ENCODE results near the gene PLXDC2.
"Not testable (repeated sequence)": the region's sequence is repeated elsewhere in the genome, so short reads cannot be mapped to it uniquely, and the experiment has no call there.

PLXDC2 gene

GRCh38 chr10:20200758-20201157 lies 384.5 kb downstream of the PLXDC2 start:
- no peak for DNase-seq (ENCODE audit: low spot score)

DNA sequence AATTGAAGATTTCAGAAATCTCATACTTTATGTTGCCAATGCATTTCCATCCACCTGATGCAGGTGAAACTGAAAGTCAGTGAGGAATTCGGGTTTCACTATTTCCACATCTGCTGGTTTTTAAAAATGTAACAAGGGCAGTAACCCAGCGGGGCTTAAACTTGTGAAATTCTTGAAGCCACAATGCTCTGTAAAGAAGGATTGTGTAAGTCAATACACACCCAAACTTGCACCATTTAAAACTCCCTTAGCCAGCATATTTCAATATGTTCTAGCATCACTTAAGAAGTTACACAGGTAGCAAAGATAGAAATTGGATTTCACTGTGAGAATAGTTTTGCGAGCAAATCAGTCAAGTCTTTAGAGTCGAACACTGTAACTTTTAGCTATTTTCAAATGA lies 386.1 kb downstream of the PLXDC2 start:
- no peak for DNase-seq (ENCODE audit: low spot score)

- DNase-seq (ENCODE audit: low spot score), result no peak
Observed at GRCh38 chr10:20207653-20208052, 391.4 kb downstream of the PLXDC2 start.

DNA sequence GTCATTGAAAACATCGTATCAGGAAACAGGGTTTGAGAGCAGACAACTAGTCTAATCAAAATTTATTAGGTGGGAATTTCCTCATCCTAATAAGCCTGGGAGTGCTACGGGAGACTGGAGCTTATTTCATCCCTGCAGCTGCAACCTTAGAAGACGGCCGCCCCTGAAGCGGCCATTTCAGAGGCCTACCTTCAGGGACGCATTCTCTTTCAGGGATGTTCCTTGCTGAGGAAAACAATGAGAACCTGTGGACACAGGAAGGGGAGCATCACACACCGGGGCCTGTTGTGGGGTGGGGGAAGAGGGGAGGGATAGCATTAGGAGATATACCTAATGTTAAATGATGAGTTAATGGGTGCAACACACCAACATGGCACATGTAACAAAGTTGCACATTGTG lies 392.9 kb downstream of the PLXDC2 start:
- DNase-seq (ENCODE audit: low spot score), result not testable (repeated sequence)

- no peak for DNase-seq (ENCODE audit: low spot score)
Observed at GRCh38 chr10:20215547-20216152, 399.4 kb downstream of the PLXDC2 start.

GRCh38 chr10:20221356-20221755 lies 405.1 kb downstream of the PLXDC2 start:
- no peak for DNase-seq (ENCODE audit: low spot score)

GRCh38 chr10:20228729-20229128 lies 412.5 kb downstream of the PLXDC2 start:
- DNase-seq (ENCODE audit: low spot score), result no peak

- no peak for DNase-seq (ENCODE audit: low spot score)
Observed at GRCh38 chr10:20232079-20232705, 416.0 kb downstream of the PLXDC2 start.

- DNase-seq (ENCODE audit: low spot score), result no peak
Observed at GRCh38 chr10:20233423-20233822, 417.2 kb downstream of the PLXDC2 start.

DNA sequence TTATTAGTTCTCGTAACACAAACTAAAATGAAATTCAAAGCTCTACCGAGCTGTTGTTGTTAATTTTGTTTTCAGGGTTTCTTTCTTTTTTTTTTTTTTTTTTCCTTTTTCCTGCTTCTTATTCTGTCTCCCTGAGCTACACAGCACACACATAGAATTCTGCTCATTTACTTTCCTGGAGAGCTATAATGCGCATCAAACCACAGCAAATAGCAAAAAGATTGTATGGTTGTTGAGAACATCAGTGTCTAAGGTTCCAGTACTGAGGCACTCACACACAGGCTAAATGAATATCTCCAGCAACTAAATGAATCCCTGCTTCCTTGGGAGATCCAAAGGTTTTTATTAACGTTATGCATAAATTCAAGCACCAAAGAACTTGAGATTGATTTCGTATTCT lies 418.3 kb downstream of the PLXDC2 start:
- DNase-seq (ENCODE audit: low spot score), result no peak

DNA sequence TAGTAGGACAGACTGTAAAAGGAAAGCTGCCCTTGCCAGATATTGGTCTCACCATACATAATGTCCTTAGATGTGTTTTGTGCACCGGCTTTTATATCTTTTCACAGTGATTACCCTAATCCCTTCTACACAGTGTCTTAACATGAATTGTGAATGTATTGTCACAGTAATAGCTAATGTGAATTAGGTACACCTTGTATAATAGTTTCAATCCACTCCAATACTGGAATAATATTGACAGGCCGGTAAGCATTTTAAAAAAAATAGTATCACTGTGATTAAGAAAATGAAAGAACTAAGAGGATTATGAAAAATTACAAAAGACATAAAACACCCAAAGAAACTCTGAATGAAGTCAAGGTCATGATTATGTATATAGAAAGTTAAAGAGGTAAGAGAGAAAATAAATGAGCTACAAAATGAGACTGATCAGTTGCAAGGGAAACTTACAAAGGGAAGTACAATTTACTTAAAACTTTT lies 420.9 kb downstream of the PLXDC2 start:
- no peak for DNase-seq (ENCODE audit: low spot score)

- no peak for DNase-seq (ENCODE audit: low spot score)
Observed at GRCh38 chr10:20237586-20237985, 421.4 kb downstream of the PLXDC2 start.

- DNase-seq (ENCODE audit: low spot score), result no peak
Observed at GRCh38 chr10:20240643-20241042, 424.4 kb downstream of the PLXDC2 start.

DNA sequence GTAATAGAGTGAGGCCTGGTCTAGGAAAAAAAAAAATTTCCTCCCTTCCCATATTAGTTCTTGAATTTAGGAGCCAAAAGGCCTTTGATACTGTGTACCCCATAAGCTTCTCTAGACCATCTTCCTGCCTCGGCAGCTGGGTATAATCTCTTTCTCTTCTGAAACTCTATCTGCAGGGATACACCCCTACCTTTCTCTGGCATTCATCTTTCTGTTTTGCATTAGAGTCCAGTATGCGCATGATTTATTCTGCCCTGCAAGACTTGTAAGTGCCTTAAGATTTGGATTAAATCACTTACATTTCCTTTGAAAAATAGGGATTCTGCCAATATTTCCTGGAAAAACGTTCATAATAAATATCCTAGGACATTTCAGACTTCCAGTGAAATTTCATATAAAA lies 431.2 kb downstream of the PLXDC2 start:
- DNase-seq (ENCODE audit: low spot score), result no peak

DNA sequence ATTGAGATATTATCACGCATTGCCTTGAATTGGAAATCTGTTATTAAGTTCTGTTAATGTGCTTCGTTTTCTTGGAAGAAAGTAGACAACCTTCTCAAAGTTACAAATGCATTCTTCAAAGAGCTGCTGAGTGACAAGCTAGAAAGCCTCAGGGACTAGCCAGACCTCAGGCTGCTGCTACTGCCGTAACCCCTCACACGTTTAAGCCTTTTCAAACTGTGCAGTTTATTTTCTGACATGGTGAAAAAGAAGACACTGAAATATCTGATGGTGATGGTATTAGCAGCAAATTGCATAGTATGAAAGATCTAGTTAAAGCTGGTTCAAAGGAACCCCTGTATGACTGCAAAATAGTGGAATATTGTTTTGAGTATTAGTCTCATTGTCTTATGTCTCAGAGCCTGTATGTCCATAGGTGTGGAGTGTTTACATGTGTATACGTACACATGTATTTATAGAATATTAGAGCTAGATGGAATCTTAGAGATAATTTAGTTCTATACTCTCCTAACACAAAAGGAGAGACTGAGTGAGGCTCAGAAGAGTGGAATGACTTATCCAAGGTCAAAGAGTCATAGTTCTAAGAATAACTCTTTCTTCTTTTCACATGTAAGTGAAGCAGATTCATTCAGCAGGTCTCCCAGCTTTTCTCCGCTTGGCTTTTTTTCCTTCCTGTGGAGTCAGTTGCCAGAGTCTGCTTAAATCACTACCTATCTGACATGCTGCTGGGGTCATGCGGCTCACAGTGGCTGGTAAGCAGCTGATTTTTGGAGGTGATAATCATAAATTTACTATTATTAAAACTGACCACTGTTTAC lies 431.9 kb downstream of the PLXDC2 start:
- no peak for DNase-seq (ENCODE audit: low spot score)

DNA sequence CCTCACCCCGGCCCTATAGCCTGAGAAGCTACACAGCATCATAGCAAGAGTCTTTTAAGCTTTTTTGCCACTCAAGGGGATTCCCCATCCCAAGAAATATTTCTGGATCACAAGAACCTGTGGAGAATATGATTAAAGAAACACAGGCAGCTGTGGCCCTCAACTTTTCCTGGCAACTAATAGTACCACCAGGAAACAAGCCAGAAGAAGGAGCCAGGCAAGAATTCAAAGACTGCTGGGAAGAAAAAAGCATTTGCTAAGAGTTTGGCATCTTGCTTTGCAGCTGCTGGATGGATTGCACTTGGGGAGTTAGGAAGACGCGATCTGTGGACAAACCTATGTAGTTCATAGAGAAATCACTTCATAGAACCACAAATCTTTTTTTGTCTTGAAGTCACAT lies 437.8 kb downstream of the PLXDC2 start:
- DNase-seq (ENCODE audit: low spot score), result peak; percentile 2

DNA sequence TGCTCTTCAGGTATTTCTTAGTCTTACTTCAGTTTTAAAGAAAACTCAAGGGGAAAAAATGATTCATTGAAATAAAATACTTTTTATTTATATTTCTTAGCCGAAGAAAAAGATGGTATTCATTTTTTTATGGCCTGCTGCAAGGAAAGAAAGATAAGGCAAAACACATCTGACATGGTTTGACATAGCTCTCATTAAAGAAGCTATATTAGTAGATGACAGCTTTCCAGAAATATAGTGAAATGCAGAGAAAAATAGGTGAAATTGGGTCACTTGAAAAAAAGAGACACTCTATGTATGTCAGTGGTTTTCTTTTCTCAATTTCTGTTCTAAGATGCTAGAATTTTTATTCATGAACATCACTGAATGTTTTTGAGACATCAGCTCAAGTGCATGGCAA lies 438.3 kb downstream of the PLXDC2 start:
- DNase-seq (ENCODE audit: low spot score), result no peak

GRCh38 chr10:20256969-20257368 lies 440.7 kb downstream of the PLXDC2 start:
- no peak for DNase-seq (ENCODE audit: low spot score)

GRCh38 chr10:20257422-20257821 lies 441.2 kb downstream of the PLXDC2 start:
- no peak for DNase-seq (ENCODE audit: low spot score)

GRCh38 chr10:20265146-20265545 lies 448.9 kb downstream of the PLXDC2 start:
- no peak for DNase-seq (ENCODE audit: low spot score)

GRCh38 chr10:20267734-20268133 lies 451.5 kb downstream of the PLXDC2 start:
- no peak for DNase-seq (ENCODE audit: low spot score)

GRCh38 chr10:20271490-20271889 lies 455.3 kb downstream of the PLXDC2 start:
- no peak for DNase-seq (ENCODE audit: low spot score)

DNA sequence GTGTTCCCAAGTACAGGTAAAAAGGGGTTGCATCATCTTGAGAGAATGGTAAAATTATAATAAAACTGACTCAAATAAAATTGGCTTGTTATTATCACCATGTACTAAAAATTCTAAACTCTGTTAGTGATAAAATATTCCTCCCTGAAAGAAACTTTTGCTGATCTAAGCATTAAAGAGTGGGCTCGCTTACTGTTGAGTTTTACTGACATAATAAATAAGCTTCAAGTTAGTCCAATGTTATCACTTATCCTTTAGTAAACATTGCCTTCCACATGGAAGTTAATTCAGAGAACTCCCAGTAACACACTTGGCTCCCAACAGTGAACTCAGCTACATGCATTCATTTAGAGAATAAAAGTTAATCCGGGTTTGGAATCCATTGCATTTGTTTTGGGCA lies 456.4 kb downstream of the PLXDC2 start:
- no peak for DNase-seq (ENCODE audit: low spot score)
